Neural cell (in vitro differentiated cells): ENCODE measurements around the gene SNAI1. TPM values are rescaled to one million over a fixed set of nuclear protein-coding genes. Genes with fewer than 3 reads are reported as not detected.

Source experiments
- H2AFZ ChIP-seq: fragments of 200-600, 300-800 bp; sonication (generic), shearing (Covaris generic); 2 replicates; pipeline ENCODE4 v1.6.0; 2014; ENCODE audit warnings: low read depth, mild to moderate bottlenecking, antibody characterized with exemption, low read length, moderate library complexity
- H3F3A ChIP-seq: fragments of 200-600 bp; shearing (Covaris generic); 2 replicates; pipeline ENCODE4 v1.6.1; 2016; ENCODE audit warnings: mild to moderate bottlenecking, moderate library complexity, mixed read lengths, antibody characterized with exemption, low read length; ENCODE audit not compliant: insufficient read depth, poor library complexity, severe bottlenecking
- H3K27ac ChIP-seq: fragments of 200-600, 300-800 bp; sonication (generic), shearing (Covaris generic); 2 replicates; pipeline ENCODE4 v1.5.1; 2014; ENCODE audit warnings: mild to moderate bottlenecking, low read length, moderate library complexity
- H3K27me3 ChIP-seq: fragments of 300-800, 200-600 bp; sonication (generic), shearing (Covaris generic); 2 replicates; pipeline ENCODE4 v1.6.0; 2014; ENCODE audit warnings: mild to moderate bottlenecking, low read depth, low read length, moderate library complexity; ENCODE audit not compliant: insufficient read depth
- H3K36me3 ChIP-seq: fragments of 300-800, 200-600 bp; sonication (generic), shearing (Covaris generic); 2 replicates; pipeline ENCODE4 v1.5.1; 2014; ENCODE audit warnings: mild to moderate bottlenecking, antibody characterized with exemption, low read length, moderate library complexity; ENCODE audit not compliant: insufficient read depth
- H3K4me2 ChIP-seq: fragments of 300-800, 200-600 bp; sonication (generic), shearing (Covaris generic); 2 replicates; pipeline ENCODE4 v1.6.0; 2014; ENCODE audit warnings: mild to moderate bottlenecking, low read length
- H3K4me3 ChIP-seq: fragments of 300-800, 200-600 bp; sonication (generic), shearing (Covaris generic); 2 replicates; pipeline ENCODE4 v1.5.1; 2014; ENCODE audit warnings: mild to moderate bottlenecking, low read length, moderate library complexity
- H3K79me2 ChIP-seq: fragments of 200-600 bp; shearing (Covaris generic); replicated peaks from 2 replicates; pipeline ENCODE4 v1.6.0; 2014; ENCODE audit warnings: mild to moderate bottlenecking, low read length, moderate library complexity; ENCODE audit not compliant: insufficient read depth
- H3K9ac ChIP-seq: fragments of 300-800, 200-600 bp; sonication (generic), shearing (Covaris generic); 2 replicates; pipeline ENCODE4 v1.6.1; 2016; ENCODE audit warnings: mild to moderate bottlenecking, low read length, mixed read lengths
- H3K9me2 ChIP-seq: fragments of 200-600 bp; shearing (Covaris generic); 2 replicates; pipeline ENCODE4 v1.6.1; 2016; ENCODE audit warnings: mild to moderate bottlenecking, low read length, mixed read lengths; ENCODE audit not compliant: insufficient read depth
- H3K9me3 ChIP-seq: fragments of 200-600, 300-800 bp; sonication (generic), shearing (Covaris generic); 2 replicates; pipeline ENCODE4 v1.6.1; 2016; ENCODE audit warnings: mild to moderate bottlenecking, mixed run types, low read length, moderate library complexity, mixed read lengths
- H4K20me1 ChIP-seq: fragments of 200-600 bp; shearing (Covaris generic); 2 replicates; pipeline ENCODE4 v1.6.1; 2016; ENCODE audit warnings: mild to moderate bottlenecking, mixed run types; ENCODE audit not compliant: insufficient read depth
- EP300 ChIP-seq: fragments of 450-650 bp; conservative IDR thresholded peaks from 2 replicates; pipeline ENCODE4 v1.6.1; 2014; ENCODE audit warnings: antibody characterized with exemption, mild to moderate bottlenecking, moderate library complexity; ENCODE audit not compliant: poor library complexity, severe bottlenecking
- EZH2 ChIP-seq: fragments of 200-600, 300-800 bp; shearing (Covaris generic), sonication (generic); IDR thresholded peaks from 2 replicates; pipeline ENCODE4 v1.6.1; 2014; ENCODE audit warnings: antibody characterized with exemption, low read length, borderline replicate concordance, mild to moderate bottlenecking; ENCODE audit not compliant: insufficient read depth, poor library complexity, severe bottlenecking
- MXI1 ChIP-seq: fragments of 450-650 bp; conservative IDR thresholded peaks from 2 replicates; pipeline ENCODE4 v1.6.1; 2014; ENCODE audit warnings: antibody characterized with exemption, mild to moderate bottlenecking; ENCODE audit not compliant: poor library complexity, severe bottlenecking
- POLR2AphosphoS5 ChIP-seq: IDR thresholded peaks from 2 replicates; pipeline ENCODE4 v1.6.1; 2012
- RAD21 ChIP-seq: fragments of 450-650 bp; conservative IDR thresholded peaks from 2 replicates; pipeline ENCODE4 v1.6.1; 2014; ENCODE audit warnings: antibody characterized with exemption, mild to moderate bottlenecking, moderate library complexity
- SMC3 ChIP-seq: fragments of 450-650 bp; conservative IDR thresholded peaks from 2 replicates; pipeline ENCODE4 v1.6.1; 2014; ENCODE audit warnings: antibody characterized with exemption, mild to moderate bottlenecking, moderate library complexity; ENCODE audit not compliant: poor library complexity
- TAF1 ChIP-seq: IDR thresholded peaks from 2 replicates; pipeline ENCODE4 v1.6.1; 2012; ENCODE audit warnings: low read depth
- polyA plus RNA-seq: library from polyadenylated mRNA; depleted of rRNA; stranded (reverse); fragments of >200 nt; gene quantifications from 2 replicates; pipeline ENCODE4 v1.2.3, GENCODE V29; 2014
- TF ChIP-seq, protein P1 (sequence below): fragments of 450-650 bp; IDR thresholded peaks from 2 replicates; pipeline ENCODE4 v1.5.1; 2014; ENCODE audit warnings: antibody characterized with exemption, mild to moderate bottlenecking, moderate library complexity; ENCODE audit not compliant: poor library complexity, severe bottlenecking
- TF ChIP-seq, protein P2 (sequence below): IDR thresholded peaks from 2 replicates; pipeline ENCODE4 v1.6.1; 2012; ENCODE audit warnings: borderline replicate concordance

SNAI1 gene
- polyA plus RNA-seq, 1 donor from 2014 or later = 0.31 TPM

GRCh38 chr20:50005471-50005981 lies 22.7 kb downstream of the SNAI1 start:
- H2AFZ ChIP-seq = no peak overlapping the region

GRCh38 chr20:50007369-50007768 lies 24.6 kb downstream of the SNAI1 start:
- H3K4me2 ChIP-seq = no peak overlapping the region
- H2AFZ ChIP-seq = no peak overlapping the region
- TF ChIP-seq, protein P1, sequence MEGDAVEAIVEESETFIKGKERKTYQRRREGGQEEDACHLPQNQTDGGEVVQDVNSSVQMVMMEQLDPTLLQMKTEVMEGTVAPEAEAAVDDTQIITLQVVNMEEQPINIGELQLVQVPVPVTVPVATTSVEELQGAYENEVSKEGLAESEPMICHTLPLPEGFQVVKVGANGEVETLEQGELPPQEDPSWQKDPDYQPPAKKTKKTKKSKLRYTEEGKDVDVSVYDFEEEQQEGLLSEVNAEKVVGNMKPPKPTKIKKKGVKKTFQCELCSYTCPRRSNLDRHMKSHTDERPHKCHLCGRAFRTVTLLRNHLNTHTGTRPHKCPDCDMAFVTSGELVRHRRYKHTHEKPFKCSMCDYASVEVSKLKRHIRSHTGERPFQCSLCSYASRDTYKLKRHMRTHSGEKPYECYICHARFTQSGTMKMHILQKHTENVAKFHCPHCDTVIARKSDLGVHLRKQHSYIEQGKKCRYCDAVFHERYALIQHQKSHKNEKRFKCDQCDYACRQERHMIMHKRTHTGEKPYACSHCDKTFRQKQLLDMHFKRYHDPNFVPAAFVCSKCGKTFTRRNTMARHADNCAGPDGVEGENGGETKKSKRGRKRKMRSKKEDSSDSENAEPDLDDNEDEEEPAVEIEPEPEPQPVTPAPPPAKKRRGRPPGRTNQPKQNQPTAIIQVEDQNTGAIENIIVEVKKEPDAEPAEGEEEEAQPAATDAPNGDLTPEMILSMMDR = no peak
- TF ChIP-seq EZH2 = no peak
- TF ChIP-seq EP300 = no peak
- no peaks in the 10 kb centered on the region for H3K9me2 ChIP-seq
- H4K20me1 ChIP-seq = no peaks in the 10 kb centered on the region
- H3K79me2 ChIP-seq = no peaks in the 10 kb centered on the region
- no peaks in the 10 kb centered on the region for H3F3A ChIP-seq
- H3K36me3 ChIP-seq = no peaks in the 10 kb centered on the region
- no peak overlapping the region for H3K4me3 ChIP-seq
- H3K27me3 ChIP-seq = peaks cover 15% of the 10 kb centered on the region
- H3K9me3 ChIP-seq = no peaks in the 10 kb centered on the region
- no peak overlapping the region for H3K27ac ChIP-seq
- no peak overlapping the region for H3K9ac ChIP-seq

More at GRCh38 chr20:50005471-50005981, 22.7 kb downstream of the SNAI1 start:
- TF ChIP-seq EP300 (no peak), TAF1 (no peak), MXI1 (no peak), SMC3 (no peak), EZH2 (no peak), POLR2AphosphoS5 (no peak), RAD21 (no peak)
- TF ChIP-seq, protein P1 = no peak
- TF ChIP-seq, protein P2, sequence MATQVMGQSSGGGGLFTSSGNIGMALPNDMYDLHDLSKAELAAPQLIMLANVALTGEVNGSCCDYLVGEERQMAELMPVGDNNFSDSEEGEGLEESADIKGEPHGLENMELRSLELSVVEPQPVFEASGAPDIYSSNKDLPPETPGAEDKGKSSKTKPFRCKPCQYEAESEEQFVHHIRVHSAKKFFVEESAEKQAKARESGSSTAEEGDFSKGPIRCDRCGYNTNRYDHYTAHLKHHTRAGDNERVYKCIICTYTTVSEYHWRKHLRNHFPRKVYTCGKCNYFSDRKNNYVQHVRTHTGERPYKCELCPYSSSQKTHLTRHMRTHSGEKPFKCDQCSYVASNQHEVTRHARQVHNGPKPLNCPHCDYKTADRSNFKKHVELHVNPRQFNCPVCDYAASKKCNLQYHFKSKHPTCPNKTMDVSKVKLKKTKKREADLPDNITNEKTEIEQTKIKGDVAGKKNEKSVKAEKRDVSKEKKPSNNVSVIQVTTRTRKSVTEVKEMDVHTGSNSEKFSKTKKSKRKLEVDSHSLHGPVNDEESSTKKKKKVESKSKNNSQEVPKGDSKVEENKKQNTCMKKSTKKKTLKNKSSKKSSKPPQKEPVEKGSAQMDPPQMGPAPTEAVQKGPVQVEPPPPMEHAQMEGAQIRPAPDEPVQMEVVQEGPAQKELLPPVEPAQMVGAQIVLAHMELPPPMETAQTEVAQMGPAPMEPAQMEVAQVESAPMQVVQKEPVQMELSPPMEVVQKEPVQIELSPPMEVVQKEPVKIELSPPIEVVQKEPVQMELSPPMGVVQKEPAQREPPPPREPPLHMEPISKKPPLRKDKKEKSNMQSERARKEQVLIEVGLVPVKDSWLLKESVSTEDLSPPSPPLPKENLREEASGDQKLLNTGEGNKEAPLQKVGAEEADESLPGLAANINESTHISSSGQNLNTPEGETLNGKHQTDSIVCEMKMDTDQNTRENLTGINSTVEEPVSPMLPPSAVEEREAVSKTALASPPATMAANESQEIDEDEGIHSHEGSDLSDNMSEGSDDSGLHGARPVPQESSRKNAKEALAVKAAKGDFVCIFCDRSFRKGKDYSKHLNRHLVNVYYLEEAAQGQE = no peak
- no peaks in the 10 kb centered on the region for H4K20me1 ChIP-seq
- no peaks in the 10 kb centered on the region for H3K9me3 ChIP-seq
- H3K9ac ChIP-seq = no peak overlapping the region
- no peak overlapping the region for H3K4me3 ChIP-seq
- no peaks in the 10 kb centered on the region for H3F3A ChIP-seq
- H3K9me2 ChIP-seq = no peaks in the 10 kb centered on the region
- H3K4me2 ChIP-seq = no peak overlapping the region
- no peaks in the 10 kb centered on the region for H3K36me3 ChIP-seq
- no peak overlapping the region for H3K27ac ChIP-seq
- H3K79me2 ChIP-seq = no peaks in the 10 kb centered on the region
- H3K27me3 ChIP-seq = peaks cover 10% of the 10 kb centered on the region
